ENCODE data around the gene ARHGEF3.

Gene ARHGEF3

DNA sequence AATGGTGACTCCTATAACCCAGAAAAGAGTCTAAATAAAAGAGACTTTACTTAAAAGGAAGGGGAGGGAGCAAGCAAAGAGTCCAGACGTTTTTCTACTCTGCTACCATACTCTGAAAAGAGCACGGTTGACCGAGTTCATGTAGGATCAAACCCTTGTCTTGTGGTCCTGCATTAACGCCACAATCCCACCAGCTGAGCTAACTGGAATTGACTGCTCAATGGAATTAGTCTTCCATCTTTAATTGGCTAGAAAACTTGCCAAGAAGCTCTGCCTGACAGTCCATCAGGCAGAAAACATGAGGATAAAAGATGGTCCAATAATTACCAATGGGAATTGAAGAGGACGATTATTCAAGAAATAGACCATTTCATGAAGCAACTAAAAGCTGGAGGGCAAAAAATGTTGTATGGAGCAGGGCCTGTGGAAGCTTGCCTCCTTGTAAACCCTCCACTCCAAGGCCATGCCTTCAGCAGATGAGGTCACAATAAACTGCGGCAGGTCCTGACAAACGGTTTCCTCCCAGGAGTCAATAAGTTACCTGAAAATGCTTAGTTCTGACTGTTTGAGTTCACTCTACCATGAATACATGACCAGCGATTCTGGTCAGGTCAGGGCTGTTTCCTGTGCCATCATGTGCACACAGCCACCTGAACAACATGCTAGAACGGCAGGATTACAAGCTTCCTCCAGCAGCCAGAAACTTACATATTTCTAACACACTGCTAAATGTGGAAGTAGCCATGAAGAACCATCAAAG, 35.6 kb upstream of the ARHGEF3 start:
- no peak for DNase-seq (ENCODE audit: low read depth)

DNA sequence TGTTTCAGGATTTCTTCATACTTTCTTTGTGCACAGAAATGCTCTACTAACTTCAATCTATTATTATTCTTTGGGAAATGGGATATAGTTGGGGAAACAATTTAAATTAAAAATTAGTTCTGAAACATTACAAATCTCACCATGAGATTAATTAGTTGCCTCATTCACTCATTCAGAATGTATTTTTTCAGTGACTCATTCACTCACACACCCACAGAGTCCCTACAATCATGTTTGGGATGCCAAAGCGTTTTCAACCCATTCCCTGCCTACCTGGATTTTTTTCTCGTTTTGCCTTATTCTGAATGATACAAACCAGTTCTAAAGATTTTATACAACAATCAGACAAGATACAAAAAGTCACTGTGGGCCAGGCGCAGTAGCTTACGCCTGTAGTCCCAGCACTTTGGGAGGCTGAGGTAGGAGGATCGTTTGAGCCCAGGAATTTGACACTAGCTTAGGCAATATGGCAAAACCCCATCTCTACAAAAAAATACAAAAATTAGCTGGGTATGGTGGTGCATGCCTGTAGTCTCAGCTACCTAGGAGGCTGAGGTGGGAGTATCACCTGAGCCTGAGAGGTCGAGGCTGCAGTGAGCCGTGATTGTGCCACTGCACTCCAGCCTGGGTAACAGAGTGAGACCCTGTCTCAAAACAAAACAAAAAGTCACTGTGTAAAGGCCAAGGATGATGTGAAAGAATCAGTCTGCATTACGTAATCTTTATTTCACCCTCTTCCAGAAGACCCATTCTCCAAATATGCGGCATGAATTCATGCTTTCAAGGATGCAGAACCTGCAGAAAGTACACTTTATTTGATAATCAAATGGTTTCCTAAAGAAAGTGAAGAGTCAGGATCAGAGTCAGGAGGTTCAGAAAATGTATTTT, 34.8 kb upstream of the ARHGEF3 start:
- H3K4me3 ChIP-seq (ENCODE audit: low read length): no peak overlapping the region
- TF ChIP-seq CTCF (conservative IDR thresholded peaks at IDR 0.05; ENCODE audit: low read length): no peak
- DNase-seq (ENCODE audit: low read depth): no peak

More for the DNA sequence above, 35.6 kb upstream of the ARHGEF3 start:
- TF ChIP-seq CTCF (conservative IDR thresholded peaks at IDR 0.05; ENCODE audit: low read length): no peak
- H3K4me3 ChIP-seq (ENCODE audit: low read length): no peak overlapping the region

GRCh38 chr3:56835650-56836227, 34.0 kb upstream of the ARHGEF3 start:
- DNase-seq (ENCODE audit: low read depth): no peak
- no peak overlapping the region for H3K4me3 ChIP-seq (ENCODE audit: low read length)
- no peak for TF ChIP-seq CTCF (conservative IDR thresholded peaks at IDR 0.05; ENCODE audit: low read length)

DNA sequence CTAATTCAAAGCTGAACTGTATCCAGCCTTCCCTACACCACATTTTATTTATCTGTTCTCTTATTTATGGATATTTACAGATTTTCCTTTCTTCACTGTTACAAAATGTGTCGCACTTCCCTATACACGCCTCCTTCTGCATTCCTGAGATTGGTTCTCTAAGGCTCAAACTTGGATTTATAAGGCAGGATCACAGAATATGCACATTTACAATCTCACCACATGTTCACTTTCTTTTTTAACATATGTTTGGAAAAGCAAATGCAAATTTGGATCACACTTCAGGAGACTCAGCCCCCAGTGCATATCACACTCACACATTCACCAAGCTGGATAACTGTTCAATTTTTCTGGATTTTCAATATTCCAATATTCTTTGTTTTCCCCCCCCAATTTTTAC, 31.8 kb upstream of the ARHGEF3 start:
- DNase-seq (ENCODE audit: low read depth): no peak
- no peak overlapping the region for H3K4me3 ChIP-seq (ENCODE audit: low read length)
- no peak for TF ChIP-seq CTCF (conservative IDR thresholded peaks at IDR 0.05; ENCODE audit: low read length)

GRCh38 chr3:56833022-56833421, 31.3 kb upstream of the ARHGEF3 start:
- no peak for DNase-seq (ENCODE audit: low read depth)
- H3K4me3 ChIP-seq (ENCODE audit: low read length): no peak overlapping the region
- no peak for TF ChIP-seq CTCF (conservative IDR thresholded peaks at IDR 0.05; ENCODE audit: low read length)

- H3K4me3 ChIP-seq (ENCODE audit: low read length): no peak overlapping the region
- DNase-seq (ENCODE audit: low read depth): no peak
- no peak for TF ChIP-seq CTCF (conservative IDR thresholded peaks at IDR 0.05; ENCODE audit: low read length)
These were observed 29.8 kb upstream of the ARHGEF3 start for GRCh38 chr3:56831572-56831971.

Data from AG10803 (cell line).